Thoracic aorta endothelial cell (primary cell): Measurements from ENCODE around the gene PCNP. TPM values are rescaled to one million over a fixed set of nuclear protein-coding genes. Genes with fewer than 3 reads are reported as not detected.

Experiments
- small RNA-seq: library from RNA; depleted of rRNA; stranded (forward); fragments of <200 nt; gene quantifications from one replicate; pipeline ENCODE3, GENCODE V24; 2012
- total RNA-seq: library from RNA; depleted of rRNA; stranded (reverse); fragments of >200 nt; gene quantifications from 2 replicates; pipeline ENCODE4 v1.2.3, GENCODE V29; 2012

The PCNP gene, protein sequence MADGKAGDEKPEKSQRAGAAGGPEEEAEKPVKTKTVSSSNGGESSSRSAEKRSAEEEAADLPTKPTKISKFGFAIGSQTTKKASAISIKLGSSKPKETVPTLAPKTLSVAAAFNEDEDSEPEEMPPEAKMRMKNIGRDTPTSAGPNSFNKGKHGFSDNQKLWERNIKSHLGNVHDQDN
- total RNA-seq = 164 and 171 TPM in 2 replicates

DNA sequence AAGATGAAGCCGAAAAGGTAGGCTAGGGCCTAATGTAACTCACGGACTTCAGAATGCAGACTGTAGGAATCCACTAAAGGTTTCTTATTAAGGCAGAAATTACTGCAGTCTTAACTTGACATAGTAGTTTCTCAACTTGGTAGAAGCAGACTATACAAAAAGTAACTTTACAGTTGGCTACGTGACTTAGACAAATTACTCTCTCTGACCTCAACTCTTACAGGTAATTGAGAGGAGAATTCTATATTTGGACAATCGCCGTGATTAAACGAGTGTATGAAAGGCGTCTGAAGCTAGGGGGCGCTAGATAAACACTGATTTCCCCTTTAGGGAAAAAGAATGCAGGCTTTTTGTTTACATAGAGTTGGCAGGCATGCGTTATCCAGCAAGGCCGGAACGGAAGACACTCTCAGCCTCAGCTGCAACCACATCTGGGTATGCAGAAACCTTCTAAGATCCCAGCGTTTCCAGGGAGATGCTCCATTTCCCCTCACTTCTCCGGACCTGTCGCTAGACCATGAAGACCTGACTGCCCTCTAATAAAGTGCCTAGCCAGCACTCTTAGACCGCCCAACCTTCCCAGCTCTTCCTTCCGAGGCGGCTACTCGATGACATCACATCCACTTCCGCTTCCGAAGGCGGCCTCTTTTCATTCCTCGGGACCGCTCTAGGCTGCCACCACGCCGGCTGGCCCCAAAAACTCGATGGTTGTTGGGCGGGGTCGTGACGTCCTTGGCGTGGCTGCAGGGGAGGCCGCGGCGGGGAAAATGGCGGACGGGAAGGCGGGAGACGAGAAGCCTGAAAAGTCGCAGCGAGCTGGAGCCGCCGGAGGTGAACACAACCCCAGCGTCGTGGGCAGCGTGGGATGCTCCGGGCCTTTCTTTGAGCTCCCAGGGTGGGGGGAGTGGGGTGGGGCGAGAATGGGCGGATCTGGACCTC lies at the start of gene PCNP:
Gene PCNP, plus strand, starts transcription at position 732 of the 939 bp plus-strand sequence. Its CDS starts 36 bp downstream, at position 768.

DNA sequence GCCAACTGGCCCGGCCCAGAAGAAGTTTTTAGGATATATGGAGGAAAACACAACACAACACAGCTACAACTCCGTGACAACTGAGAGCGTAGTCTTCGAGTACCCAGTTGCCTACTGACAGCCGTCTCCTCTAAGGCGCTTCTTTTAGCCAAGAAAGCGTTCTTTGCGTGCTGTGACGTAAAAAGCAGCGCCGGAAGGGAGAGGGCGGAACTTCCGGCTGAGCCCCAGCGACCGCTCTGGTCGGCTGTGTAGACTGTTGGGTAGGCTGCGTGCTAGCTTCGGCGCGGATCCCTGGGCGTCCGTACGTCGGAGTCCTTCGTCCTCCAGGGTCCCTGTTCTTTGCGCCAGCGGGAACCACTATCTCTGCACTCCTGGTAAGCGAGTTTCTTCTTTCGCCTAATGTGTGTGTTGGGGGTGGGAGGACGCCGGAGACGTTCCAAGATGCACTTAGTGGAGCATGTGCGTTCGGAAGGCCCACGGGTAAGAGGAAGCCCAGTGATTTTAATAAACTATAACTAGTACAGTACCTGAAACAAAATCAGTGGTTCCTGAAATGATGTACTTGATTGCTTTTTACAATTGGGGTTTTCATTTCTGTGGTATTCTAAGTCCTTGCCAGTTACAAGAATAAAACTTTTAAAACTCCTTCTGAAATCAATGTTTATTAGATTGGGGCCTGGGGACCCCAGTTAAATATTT lies 12.2 kb upstream of the PCNP start, which contains the start of gene TRMT10C:
Gene TRMT10C, plus strand, starts transcription at position 239 of the 699 bp plus-strand sequence. CDS start 2,914 bp downstream, outside the sequence.

Small RNAs within 50 kb of the gene (small RNA-seq; reads per million reads assigned to genes)
- gene RF00019 = not detected
- gene RNU6-1256P = not detected

Other genes starting within 250 kb of the PCNP start
- 22.6 and 25.0 TPM in 2 replicates for gene SENP7, start 61.0 kb upstream of the PCNP start, total RNA-seq
- 48.5 and 50.9 TPM in 2 replicates for gene TRMT10C, start 12.3 kb upstream of the PCNP start, total RNA-seq
- gene ZBTB11, start 103.0 kb downstream of the PCNP start, total RNA-seq = 32.7 and 35.0 TPM in 2 replicates
- 1,867 and 2,256 TPM in 2 replicates for gene RPL24, start 112.5 kb downstream of the PCNP start, total RNA-seq
- gene CEP97, start 150.4 kb downstream of the PCNP start, total RNA-seq = 13.6 and 16.9 TPM in 2 replicates
- gene NXPE3, start 205.0 kb downstream of the PCNP start, total RNA-seq = 11.2 and 11.5 TPM in 2 replicates